IMR-90 (cell line): ENCODE measurements around the gene TRAK2.

Experiments used
- BHLHE40 ChIP-seq: fragments of 150-350 bp; IDR thresholded peaks from 2 replicates; pipeline ENCODE4 v1.6.1; 2016; ENCODE audit warnings: mild to moderate bottlenecking, low read depth, low read length
- ELK1 ChIP-seq: fragments of 150-350 bp; IDR thresholded peaks from 2 replicates; pipeline ENCODE4 v1.6.1; 2016; ENCODE audit warnings: low read depth, mild to moderate bottlenecking, low read length, moderate library complexity, borderline replicate concordance
- MAZ ChIP-seq: IDR thresholded peaks from 2 replicates; pipeline ENCODE4 v1.6.1; 2012; ENCODE audit warnings: low read depth, mild to moderate bottlenecking, low read length, improper control_type of control experiment, moderate library complexity, borderline replicate concordance
- MXI1 ChIP-seq: IDR thresholded peaks from 2 replicates; pipeline ENCODE4 v1.6.1; 2012; ENCODE audit warnings: low read depth, mild to moderate bottlenecking, low read length, moderate library complexity, borderline replicate concordance
- NFE2L2 ChIP-seq: fragments of 150-350 bp; IDR thresholded peaks from 2 replicates; pipeline ENCODE4 v1.6.1; 2016; ENCODE audit warnings: low read depth, mild to moderate bottlenecking, low read length
- POLR2A ChIP-seq: IDR thresholded peaks from 2 replicates; pipeline ENCODE4 v1.6.1; 2012; ENCODE audit warnings: mild to moderate bottlenecking, low read depth, low read length
- RFX5 ChIP-seq: IDR thresholded peaks from 2 replicates; pipeline ENCODE4 v1.8.0; 2012; ENCODE audit warnings: low read depth, mild to moderate bottlenecking, low read length, moderate library complexity
- TF ChIP-seq, protein P1 (sequence below): conservative IDR thresholded peaks from 2 replicates; pipeline ENCODE4 v1.5.1; 2012; ENCODE audit warnings: mild to moderate bottlenecking, low read depth, low read length, improper control_type of control experiment
- TF ChIP-seq, protein P2 (sequence below): fragments of 150-350 bp; IDR thresholded peaks from 2 replicates; pipeline ENCODE4 v1.6.1; 2017; ENCODE audit warnings: mild to moderate bottlenecking, antibody characterized with exemption, low read length, low read depth

DNA sequence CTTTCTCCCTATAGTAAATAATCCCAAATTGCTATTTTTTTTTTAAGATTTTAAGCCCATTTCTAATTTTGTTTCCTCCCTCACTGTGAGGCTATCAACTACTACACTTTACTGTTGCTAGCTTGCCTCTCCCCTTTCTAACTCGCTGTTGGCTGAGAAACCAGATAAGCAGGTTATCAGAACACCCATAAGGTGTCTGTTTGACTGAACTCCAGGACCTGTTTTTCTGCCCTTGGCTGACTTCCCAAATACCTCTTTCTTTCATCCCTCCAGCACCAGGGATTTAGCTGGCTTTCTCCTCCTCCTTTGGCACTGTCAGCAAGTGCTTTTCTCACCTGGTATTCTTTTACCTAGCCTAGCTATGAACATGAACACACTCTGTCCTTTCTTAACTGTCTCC, 11.1 kb downstream of the TRAK2 start:
- TF ChIP-seq POLR2A (no peak), NFE2L2 (no peak), BHLHE40 (no peak), ELK1 (no peak), RFX5 (no peak), MXI1 (no peak), MAZ (no peak)
- TF ChIP-seq, protein P1, sequence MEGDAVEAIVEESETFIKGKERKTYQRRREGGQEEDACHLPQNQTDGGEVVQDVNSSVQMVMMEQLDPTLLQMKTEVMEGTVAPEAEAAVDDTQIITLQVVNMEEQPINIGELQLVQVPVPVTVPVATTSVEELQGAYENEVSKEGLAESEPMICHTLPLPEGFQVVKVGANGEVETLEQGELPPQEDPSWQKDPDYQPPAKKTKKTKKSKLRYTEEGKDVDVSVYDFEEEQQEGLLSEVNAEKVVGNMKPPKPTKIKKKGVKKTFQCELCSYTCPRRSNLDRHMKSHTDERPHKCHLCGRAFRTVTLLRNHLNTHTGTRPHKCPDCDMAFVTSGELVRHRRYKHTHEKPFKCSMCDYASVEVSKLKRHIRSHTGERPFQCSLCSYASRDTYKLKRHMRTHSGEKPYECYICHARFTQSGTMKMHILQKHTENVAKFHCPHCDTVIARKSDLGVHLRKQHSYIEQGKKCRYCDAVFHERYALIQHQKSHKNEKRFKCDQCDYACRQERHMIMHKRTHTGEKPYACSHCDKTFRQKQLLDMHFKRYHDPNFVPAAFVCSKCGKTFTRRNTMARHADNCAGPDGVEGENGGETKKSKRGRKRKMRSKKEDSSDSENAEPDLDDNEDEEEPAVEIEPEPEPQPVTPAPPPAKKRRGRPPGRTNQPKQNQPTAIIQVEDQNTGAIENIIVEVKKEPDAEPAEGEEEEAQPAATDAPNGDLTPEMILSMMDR = no peak
- TF ChIP-seq, protein P2, sequence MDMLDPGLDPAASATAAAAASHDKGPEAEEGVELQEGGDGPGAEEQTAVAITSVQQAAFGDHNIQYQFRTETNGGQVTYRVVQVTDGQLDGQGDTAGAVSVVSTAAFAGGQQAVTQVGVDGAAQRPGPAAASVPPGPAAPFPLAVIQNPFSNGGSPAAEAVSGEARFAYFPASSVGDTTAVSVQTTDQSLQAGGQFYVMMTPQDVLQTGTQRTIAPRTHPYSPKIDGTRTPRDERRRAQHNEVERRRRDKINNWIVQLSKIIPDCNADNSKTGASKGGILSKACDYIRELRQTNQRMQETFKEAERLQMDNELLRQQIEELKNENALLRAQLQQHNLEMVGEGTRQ = no peak
